Measurements from ENCODE around the gene TTI1.
"Not testable (repeated sequence)": the region's sequence is repeated elsewhere in the genome, so short reads cannot be mapped to it uniquely, and the experiment has no call there.

TTI1 gene

GRCh38 chr20:38018385-38018784 lies 14.9 kb downstream of the TTI1 start:
- no peak for TF ChIP-seq CTCF (IDR thresholded peaks at IDR 0.05; ENCODE audit: low read depth, low read length, missing control alignments)
- no peak overlapping the region for H3K4me3 ChIP-seq (replicated peaks; ENCODE audit: low read depth, low read length)
- DNase-seq (ENCODE audit: extremely low read depth, low read depth): no peak

GRCh38 chr20:38017959-38018358 lies 15.3 kb downstream of the TTI1 start:
- no peak overlapping the region for H3K4me3 ChIP-seq (replicated peaks; ENCODE audit: low read depth, low read length)

GRCh38 chr20:38013887-38014286 lies 19.4 kb downstream of the TTI1 start:
- DNase-seq (ENCODE audit: extremely low read depth, low read depth): no peak
- TF ChIP-seq CTCF (IDR thresholded peaks at IDR 0.05; ENCODE audit: low read depth, low read length, missing control alignments): no peak
- no peak overlapping the region for H3K4me3 ChIP-seq (replicated peaks; ENCODE audit: low read depth, low read length)

More at GRCh38 chr20:38017959-38018358, 15.3 kb downstream of the TTI1 start:
- no peak for TF ChIP-seq CTCF (IDR thresholded peaks at IDR 0.05; ENCODE audit: low read depth, low read length, missing control alignments)
- DNase-seq (ENCODE audit: extremely low read depth, low read depth): no peak

- DNase-seq (ENCODE audit: extremely low read depth, low read depth): no peak
- no peak overlapping the region for H3K4me3 ChIP-seq (replicated peaks; ENCODE audit: low read depth, low read length)
- TF ChIP-seq CTCF (IDR thresholded peaks at IDR 0.05; ENCODE audit: low read depth, low read length, missing control alignments): no peak
Observed at GRCh38 chr20:38012332-38012731, 20.9 kb downstream of the TTI1 start.

- TF ChIP-seq CTCF (IDR thresholded peaks at IDR 0.05; ENCODE audit: low read depth, low read length, missing control alignments): no peak
- DNase-seq (ENCODE audit: extremely low read depth, low read depth): no peak
- no peak overlapping the region for H3K4me3 ChIP-seq (replicated peaks; ENCODE audit: low read depth, low read length)
Observed at GRCh38 chr20:38011696-38012095, 21.6 kb downstream of the TTI1 start.

GRCh38 chr20:38009416-38009815 lies 23.8 kb downstream of the TTI1 start:
- not testable (repeated sequence) for H3K4me3 ChIP-seq (replicated peaks; ENCODE audit: low read depth, low read length); DNase-seq (ENCODE audit: extremely low read depth, low read depth)

- no peak overlapping the region for H3K4me3 ChIP-seq (replicated peaks; ENCODE audit: low read depth, low read length)
- no peak for DNase-seq (ENCODE audit: extremely low read depth, low read depth)
- TF ChIP-seq CTCF (IDR thresholded peaks at IDR 0.05; ENCODE audit: low read depth, low read length, missing control alignments): no peak
Observed at GRCh38 chr20:38008233-38008944, 24.9 kb downstream of the TTI1 start.
